Osteocyte (in vitro differentiated cells): ENCODE results near the gene HERC5. TPM values are rescaled to one million over a fixed set of nuclear protein-coding genes. Genes with fewer than 3 reads are reported as not detected.

Experiments
- DNase-seq: peaks from one replicate; pipeline ENCODE4 v3.0.0; 2021; ENCODE audit warnings: mixed read lengths; ENCODE audit not compliant: unreplicated experiment; ENCODE audit errors: extremely low spot score
- H3K27ac Mint-ChIP-seq: one replicate; pipeline ENCODE4 v1.8.0; 2021; ENCODE audit warnings: mild to moderate bottlenecking, mixed read lengths; ENCODE audit not compliant: unreplicated experiment
- H3K27me3 Mint-ChIP-seq: one replicate; pipeline ENCODE4 v1.8.0; 2021; ENCODE audit warnings: mixed read lengths; ENCODE audit not compliant: unreplicated experiment
- H3K36me3 Mint-ChIP-seq: one replicate; pipeline ENCODE4 v1.8.0; 2021; ENCODE audit warnings: mixed read lengths; ENCODE audit not compliant: unreplicated experiment
- H3K4me1 Mint-ChIP-seq: one replicate; pipeline ENCODE4 v1.8.0; 2021; ENCODE audit warnings: mixed read lengths; ENCODE audit not compliant: unreplicated experiment
- H3K4me3 Mint-ChIP-seq: one replicate; pipeline ENCODE4 v1.8.0; 2021; ENCODE audit warnings: mild to moderate bottlenecking, moderate library complexity, mixed read lengths; ENCODE audit not compliant: unreplicated experiment
- H3K9me3 Mint-ChIP-seq: one replicate; pipeline ENCODE4 v1.8.0; 2021; ENCODE audit warnings: mixed read lengths; ENCODE audit not compliant: unreplicated experiment
- total RNA-seq: library from RNA; stranded (reverse); gene quantifications from 2 replicates; pipeline ENCODE4 v1.2.1, GENCODE V29; 2021
- TF ChIP-seq, protein P1 (sequence below): fragments of 200-600 bp; sonication (generic); IDR thresholded peaks from 2 replicates; pipeline ENCODE4 v1.5.0; 2021; ENCODE audit warnings: antibody characterized with exemption, mild to moderate bottlenecking, moderate library complexity

The HERC5 gene
- total RNA-seq, 1 donor from 2014 or later: 0.81 TPM

DNA sequence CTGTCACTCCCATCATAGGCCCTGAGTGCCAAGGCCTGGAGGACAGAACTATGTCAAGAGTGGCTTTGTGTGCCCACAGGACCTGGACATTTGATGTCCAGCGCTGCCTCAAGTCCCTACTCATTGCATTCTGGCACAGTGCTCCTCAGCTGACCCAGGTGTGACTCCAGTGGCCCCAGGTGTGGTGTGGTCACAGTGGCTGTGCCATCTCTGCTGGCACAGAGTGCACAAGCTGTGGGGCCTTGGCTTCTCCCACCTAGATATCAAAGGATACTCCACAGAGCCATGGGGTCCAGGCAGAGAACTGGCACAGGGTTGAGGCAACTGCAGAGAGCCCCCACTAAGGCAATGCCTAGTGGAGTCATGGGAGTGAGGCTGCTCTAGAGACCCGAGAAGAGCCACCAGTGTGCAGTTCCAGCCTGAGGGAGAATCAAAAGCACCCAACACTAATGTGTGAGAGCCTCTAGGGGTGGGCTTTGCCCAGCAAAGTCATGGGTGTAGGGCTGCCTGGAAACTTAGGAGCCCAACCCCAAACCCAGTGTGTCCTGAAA is 41.0 kb downstream of the HERC5 start:
- TF ChIP-seq, protein P1, sequence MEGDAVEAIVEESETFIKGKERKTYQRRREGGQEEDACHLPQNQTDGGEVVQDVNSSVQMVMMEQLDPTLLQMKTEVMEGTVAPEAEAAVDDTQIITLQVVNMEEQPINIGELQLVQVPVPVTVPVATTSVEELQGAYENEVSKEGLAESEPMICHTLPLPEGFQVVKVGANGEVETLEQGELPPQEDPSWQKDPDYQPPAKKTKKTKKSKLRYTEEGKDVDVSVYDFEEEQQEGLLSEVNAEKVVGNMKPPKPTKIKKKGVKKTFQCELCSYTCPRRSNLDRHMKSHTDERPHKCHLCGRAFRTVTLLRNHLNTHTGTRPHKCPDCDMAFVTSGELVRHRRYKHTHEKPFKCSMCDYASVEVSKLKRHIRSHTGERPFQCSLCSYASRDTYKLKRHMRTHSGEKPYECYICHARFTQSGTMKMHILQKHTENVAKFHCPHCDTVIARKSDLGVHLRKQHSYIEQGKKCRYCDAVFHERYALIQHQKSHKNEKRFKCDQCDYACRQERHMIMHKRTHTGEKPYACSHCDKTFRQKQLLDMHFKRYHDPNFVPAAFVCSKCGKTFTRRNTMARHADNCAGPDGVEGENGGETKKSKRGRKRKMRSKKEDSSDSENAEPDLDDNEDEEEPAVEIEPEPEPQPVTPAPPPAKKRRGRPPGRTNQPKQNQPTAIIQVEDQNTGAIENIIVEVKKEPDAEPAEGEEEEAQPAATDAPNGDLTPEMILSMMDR: no peak
- no peaks in the 10 kb centered on the region for H3K36me3 Mint-ChIP-seq
- no peak for DNase-seq
- no peak overlapping the region for H3K27ac Mint-ChIP-seq
- H3K4me1 Mint-ChIP-seq: no peaks in the 10 kb centered on the region
- H3K9me3 Mint-ChIP-seq: no peaks in the 10 kb centered on the region
- no peak overlapping the region for H3K4me3 Mint-ChIP-seq
- peaks cover 13% of the 10 kb centered on the region for H3K27me3 Mint-ChIP-seq

DNA sequence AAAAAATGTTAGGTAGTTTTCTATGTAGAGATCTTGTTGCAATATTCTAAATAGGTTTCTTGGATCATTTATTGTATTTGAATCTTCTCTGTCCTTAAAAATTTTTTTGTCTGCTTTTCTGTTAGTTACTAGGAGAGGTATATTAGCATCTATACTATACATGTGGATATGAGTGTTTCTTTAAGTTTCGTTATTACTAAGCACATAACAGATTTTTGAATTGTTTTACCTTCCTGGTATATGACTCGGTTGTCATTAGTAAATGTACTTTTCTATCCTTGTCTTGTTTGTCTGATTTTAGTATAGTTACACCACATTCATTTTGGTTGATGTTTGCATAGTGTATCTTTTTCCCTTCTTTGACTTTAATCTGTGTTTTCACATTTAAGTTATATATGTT is 46.4 kb downstream of the HERC5 start:
- DNase-seq: no peak
- H3K9me3 Mint-ChIP-seq: no peaks in the 10 kb centered on the region
- TF ChIP-seq, protein P1: no peak
- no peak overlapping the region for H3K27ac Mint-ChIP-seq
- H3K4me1 Mint-ChIP-seq: no peaks in the 10 kb centered on the region
- H3K36me3 Mint-ChIP-seq: no peaks in the 10 kb centered on the region
- H3K4me3 Mint-ChIP-seq: no peak overlapping the region
- peaks cover 5% of the 10 kb centered on the region for H3K27me3 Mint-ChIP-seq

DNA sequence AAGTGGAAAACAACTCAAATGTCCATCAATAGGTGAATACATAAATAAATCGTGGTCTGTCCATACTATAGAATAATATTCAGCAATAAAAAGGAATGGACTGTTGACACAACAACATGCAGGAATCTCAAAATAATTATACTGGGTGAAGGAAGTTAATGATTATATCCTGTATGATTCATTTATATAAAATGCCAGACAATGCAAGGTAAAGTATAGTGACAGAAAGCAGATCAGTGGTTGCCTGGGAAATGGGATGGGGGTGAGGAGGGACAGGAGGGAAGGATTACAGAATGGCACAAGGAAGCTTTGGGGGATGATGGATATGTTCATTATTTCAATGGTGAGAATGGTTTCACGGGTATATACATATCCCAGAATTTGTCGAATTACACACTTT is 54.3 kb downstream of the HERC5 start:
- Mint-ChIP-seq H3K9me3 (no peaks in the 10 kb centered on the region), H3K4me1 (no peaks in the 10 kb centered on the region), H3K27ac (no peak overlapping the region), H3K36me3 (no peaks in the 10 kb centered on the region), H3K27me3 (no peaks in the 10 kb centered on the region), H3K4me3 (no peak overlapping the region)
- TF ChIP-seq, protein P1: no peak
- no peak for DNase-seq

DNA sequence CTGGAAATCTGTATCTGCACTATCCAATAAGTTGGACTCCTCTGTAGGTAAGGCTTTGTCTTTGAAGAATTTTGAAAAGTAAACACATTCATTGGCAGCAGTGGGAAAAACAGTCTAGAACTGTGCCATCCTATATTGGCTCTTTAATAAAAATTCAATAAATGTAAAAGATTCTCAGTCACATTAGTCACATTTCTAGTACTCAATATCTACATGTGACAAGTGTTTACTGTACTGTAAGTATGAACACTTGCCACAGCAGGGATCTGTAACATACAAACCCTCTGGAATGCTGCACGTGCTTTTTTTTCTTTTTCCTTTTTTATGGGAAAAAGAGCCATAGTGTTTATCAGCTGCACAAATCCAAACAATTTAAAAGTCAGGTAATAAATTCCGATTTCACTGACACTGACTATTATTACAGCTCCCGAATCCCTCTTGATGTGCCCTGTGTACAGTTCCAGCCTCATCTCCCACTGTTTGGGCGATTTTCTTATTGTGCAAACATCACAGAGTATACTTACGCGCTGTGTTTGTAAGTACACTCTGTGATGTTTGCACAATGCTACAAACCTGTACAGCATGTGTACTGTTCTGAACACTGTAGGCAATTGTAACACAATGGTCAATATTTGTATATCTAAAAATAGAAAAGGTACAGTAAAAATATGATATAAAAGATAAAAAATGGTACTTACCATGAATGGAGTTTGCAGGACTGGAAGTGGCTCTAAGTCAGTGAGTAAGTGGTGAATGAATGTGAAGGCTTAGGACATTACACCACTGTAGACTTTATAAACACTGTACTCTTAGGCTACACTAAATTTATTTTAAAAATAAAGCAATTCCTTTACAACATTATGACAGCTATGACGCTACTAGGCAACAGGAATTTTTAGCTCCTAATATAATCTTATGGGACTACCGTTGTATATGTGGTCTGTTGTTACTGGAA is 57.9 kb downstream of the HERC5 start:
- H3K36me3 Mint-ChIP-seq: peaks cover 3% of the 10 kb centered on the region
- no peaks in the 10 kb centered on the region for H3K9me3 Mint-ChIP-seq
- no peak overlapping the region for H3K4me3 Mint-ChIP-seq
- H3K4me1 Mint-ChIP-seq: no peaks in the 10 kb centered on the region
- no peak for DNase-seq
- H3K27ac Mint-ChIP-seq: no peak overlapping the region
- TF ChIP-seq, protein P1: no peak
- H3K27me3 Mint-ChIP-seq: no peaks in the 10 kb centered on the region

DNA sequence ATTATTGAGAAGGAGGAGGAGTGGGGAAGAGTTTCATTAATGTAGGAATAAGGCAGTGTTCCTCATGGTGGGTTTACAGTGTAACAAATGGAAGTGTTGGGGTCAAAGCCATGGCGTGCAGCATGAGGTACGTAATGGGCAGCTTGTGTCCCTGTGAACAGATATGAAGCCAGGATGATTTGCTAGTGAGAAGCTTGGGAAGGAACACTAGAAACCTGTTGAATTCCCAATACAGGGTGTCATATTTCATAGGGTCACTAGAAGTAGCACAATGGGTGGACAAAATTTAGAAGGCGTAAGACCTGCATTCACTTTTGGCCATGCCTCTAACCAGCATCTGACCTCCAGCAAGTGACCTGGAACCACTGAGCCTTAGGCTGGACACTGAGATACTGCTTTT is 59.8 kb downstream of the HERC5 start:
- H3K27ac Mint-ChIP-seq: no peak overlapping the region

More for the DNA sequence above, 59.8 kb downstream of the HERC5 start:
- Mint-ChIP-seq H3K4me1 (peaks cover 4% of the 10 kb centered on the region), H3K9me3 (no peaks in the 10 kb centered on the region), H3K36me3 (peaks cover 10% of the 10 kb centered on the region), H3K27me3 (no peaks in the 10 kb centered on the region), H3K4me3 (no peak overlapping the region)
- no peak for DNase-seq
- TF ChIP-seq, protein P1: no peak
